HUES6 (cell line): Measurements from ENCODE around the gene ELMO3.
A peak's percentile ranks its signal among the peaks of the same experiment; 100 is the strongest.

Source experiments
- H3K27ac ChIP-seq: 2 replicates; pipeline ENCODE4 v1.7.0; 2013; ENCODE audit warnings: low read depth, mild to moderate bottlenecking, low read length, inconsistent platforms
- H3K27me3 ChIP-seq: 2 replicates; pipeline ENCODE4 v1.6.1; 2013; ENCODE audit warnings: low read length; ENCODE audit not compliant: control insufficient read depth, insufficient read depth
- H3K36me3 ChIP-seq: 2 replicates; pipeline ENCODE4 v1.6.1; 2013; ENCODE audit warnings: low read length; ENCODE audit not compliant: control insufficient read depth, insufficient read depth
- H3K4me1 ChIP-seq: 2 replicates; pipeline ENCODE4 v1.6.1; 2013; ENCODE audit warnings: low read length; ENCODE audit not compliant: control insufficient read depth, insufficient read depth
- H3K4me3 ChIP-seq: 2 replicates; pipeline ENCODE4 v1.5.1; 2013; ENCODE audit warnings: low read depth, low read length
- H3K9ac ChIP-seq: one replicate; pipeline ENCODE4 v1.6.1; 2013; ENCODE audit warnings: mild to moderate bottlenecking, low read length
- H3K9me3 ChIP-seq: 2 replicates; pipeline ENCODE4 v1.6.1; 2013; ENCODE audit warnings: low read depth, low read length; ENCODE audit not compliant: control insufficient read depth, insufficient read depth

The ELMO3 gene

DNA sequence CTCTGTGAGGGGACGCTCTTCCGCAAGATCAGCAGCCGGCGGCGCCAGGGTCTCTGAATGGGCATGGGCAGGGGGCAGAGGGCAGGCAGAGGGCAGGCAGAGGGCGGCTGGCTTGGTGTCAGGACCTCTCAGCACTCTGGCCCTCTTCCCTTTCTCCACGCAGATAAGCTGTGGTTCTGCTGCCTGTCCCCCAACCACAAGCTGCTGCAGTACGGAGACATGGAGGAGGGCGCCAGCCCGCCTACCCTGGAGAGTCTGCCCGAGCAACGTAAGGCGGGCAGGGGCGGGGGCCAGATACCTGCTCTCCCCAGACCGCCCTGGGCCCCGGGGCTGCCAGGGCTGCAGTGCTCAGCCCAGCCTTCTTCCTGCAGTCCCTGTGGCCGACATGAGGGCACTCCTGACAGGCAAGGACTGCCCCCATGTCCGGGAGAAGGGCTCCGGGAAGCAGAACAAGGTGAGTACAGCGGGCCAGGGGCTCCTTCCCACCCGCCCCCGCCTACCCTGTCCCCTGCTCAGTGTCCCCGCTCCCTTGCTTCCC, 4.1 kb downstream of the ELMO3 start:
- peaks cover 32% of the 10 kb centered on the region for H3K36me3 ChIP-seq
- H3K4me3 ChIP-seq: no peak overlapping the region
- H3K27ac ChIP-seq: no peak overlapping the region
- H3K9me3 ChIP-seq: no peaks in the 10 kb centered on the region
- H3K4me1 ChIP-seq: peaks cover 17% of the 10 kb centered on the region
- no peak overlapping the region for H3K9ac ChIP-seq
- no peaks in the 10 kb centered on the region for H3K27me3 ChIP-seq

DNA sequence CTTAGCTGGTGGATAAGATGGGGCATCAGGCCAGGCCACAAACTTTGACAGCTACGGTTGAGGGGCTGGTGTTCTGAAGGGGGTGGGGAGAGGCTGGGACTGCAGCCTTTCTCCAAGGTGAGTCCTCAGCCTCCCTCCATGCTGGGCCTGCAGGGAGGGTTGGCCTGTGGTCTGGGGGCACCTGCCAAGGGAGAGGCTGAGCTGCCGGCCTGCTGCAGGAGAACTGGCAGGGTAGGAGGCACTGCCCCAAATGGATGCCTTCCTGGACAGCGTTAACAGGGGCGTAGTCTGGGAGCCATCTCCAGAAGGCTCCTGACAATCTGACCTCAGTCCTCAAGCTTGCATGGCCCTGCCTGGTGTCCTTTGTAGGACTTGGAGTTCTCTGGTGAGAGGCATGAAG, 5.1 kb downstream of the ELMO3 start:
- Histone ChIP-seq H3K9ac (no peak overlapping the region), H3K36me3 (peaks cover 30% of the 10 kb centered on the region), H3K4me1 (peaks cover 13% of the 10 kb centered on the region), H3K9me3 (no peaks in the 10 kb centered on the region), H3K27ac (no peak overlapping the region), H3K4me3 (no peak overlapping the region), H3K27me3 (no peaks in the 10 kb centered on the region)

DNA sequence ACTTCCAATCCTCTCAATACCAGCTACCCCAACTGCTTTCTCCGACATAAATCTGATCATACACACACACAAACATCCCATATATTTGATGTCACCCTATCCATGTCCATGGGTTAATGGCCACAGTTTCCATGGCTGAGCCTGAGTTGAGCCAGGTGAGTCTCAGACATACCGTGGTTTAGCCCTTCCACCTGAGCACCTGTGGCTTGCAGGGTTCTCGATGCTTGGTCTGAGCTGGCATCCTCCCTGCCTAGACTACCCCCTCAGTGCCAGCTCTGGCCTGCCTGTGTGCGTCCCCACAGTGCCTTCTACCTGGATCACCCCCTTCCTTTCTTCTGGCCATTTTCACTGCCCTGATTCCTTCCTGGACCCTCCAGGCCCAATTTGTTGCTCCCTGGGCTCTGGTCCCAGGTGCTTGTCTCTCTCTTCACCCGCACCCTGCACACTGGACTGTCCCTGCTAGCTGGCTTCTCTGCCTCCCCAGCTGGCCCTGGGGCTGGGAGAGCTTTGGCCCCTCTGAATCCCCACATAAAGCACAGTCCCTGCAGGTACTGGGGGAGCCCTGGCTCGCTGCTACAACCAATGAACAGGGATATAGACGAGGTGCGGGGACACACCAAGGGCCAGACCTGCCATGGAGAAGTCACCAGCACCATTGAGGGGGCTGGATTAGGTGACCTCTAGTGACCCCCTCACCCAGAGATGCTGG, 7.4 kb downstream of the ELMO3 start:
- Histone ChIP-seq H3K4me3 (no peak overlapping the region), H3K36me3 (peaks cover 28% of the 10 kb centered on the region), H3K27ac (no peak overlapping the region), H3K9ac (no peak overlapping the region), H3K27me3 (no peaks in the 10 kb centered on the region), H3K4me1 (peaks cover 13% of the 10 kb centered on the region), H3K9me3 (no peaks in the 10 kb centered on the region)

DNA sequence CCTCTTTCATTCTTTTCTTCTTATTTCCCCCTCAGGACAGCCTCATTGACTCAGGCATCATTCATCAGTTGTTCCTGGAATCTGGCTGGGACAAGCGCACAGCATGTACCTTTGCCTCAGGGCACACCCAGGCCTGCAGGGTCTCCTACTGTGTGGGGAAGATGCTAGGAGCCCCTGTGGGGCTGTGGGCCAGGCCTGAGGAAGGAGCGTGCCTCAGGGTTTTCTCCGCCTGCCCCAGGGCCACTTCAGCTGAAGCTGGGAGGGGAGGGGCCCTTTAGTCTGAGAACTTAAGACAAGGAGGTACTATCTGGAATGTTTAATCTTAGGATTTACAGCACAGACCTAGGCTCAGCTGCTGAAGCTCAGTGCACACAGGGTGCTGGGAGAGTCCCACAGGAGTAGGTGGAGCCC, 7.9 kb downstream of the ELMO3 start:
- Histone ChIP-seq H3K4me1 (peaks cover 13% of the 10 kb centered on the region), H3K36me3 (peaks cover 22% of the 10 kb centered on the region), H3K9ac (peak overlapping the region; percentile 37), H3K9me3 (no peaks in the 10 kb centered on the region), H3K27me3 (no peaks in the 10 kb centered on the region), H3K27ac (no peak overlapping the region), H3K4me3 (no peak overlapping the region)

DNA sequence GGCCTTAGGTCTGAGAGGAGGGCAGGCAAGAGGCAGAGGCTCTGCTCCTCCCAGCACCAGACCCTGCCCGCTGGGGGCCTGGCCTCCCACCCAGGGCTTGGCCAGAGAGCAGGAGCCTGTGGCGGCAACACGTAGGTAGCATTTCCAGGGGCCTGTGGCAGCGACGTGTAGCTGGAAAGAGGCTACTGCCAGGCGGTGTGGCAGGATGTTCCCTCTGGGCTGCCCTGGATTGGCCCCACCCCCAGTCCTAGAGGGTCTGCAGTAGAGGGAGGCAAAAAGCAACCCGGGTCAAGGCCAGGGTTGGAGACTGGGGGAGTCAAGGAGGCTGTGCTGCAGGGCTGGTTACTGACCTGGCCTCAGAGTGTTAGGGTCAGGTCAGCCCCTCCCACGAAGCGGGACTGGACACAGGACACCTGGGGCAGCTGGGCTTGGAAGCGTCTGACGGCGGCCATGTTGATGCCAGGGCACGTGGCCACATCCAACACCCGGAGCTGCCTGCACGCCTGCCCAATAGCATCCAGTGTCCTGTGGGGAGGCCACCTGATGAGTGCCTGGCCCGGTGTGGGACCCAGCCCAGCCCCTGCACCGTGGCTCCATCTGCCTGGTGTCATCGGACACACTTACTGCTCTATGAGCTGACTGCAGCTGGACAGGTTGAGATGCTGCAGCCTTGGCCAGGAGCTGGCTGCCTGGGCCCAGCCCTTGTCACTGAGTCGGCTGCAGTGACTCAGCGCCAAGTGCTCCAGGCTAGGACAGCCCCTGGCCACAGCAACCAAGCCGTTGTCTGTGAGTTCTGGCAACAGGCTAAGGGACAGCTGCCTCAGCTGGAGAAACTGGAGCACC, 8.5 kb downstream of the ELMO3 start:
- Histone ChIP-seq H3K36me3 (peaks cover 16% of the 10 kb centered on the region), H3K27ac (no peak overlapping the region), H3K9me3 (no peaks in the 10 kb centered on the region), H3K4me1 (peaks cover 13% of the 10 kb centered on the region), H3K4me3 (no peak overlapping the region), H3K27me3 (no peaks in the 10 kb centered on the region), H3K9ac (peak overlapping the region; percentile 37)

DNA sequence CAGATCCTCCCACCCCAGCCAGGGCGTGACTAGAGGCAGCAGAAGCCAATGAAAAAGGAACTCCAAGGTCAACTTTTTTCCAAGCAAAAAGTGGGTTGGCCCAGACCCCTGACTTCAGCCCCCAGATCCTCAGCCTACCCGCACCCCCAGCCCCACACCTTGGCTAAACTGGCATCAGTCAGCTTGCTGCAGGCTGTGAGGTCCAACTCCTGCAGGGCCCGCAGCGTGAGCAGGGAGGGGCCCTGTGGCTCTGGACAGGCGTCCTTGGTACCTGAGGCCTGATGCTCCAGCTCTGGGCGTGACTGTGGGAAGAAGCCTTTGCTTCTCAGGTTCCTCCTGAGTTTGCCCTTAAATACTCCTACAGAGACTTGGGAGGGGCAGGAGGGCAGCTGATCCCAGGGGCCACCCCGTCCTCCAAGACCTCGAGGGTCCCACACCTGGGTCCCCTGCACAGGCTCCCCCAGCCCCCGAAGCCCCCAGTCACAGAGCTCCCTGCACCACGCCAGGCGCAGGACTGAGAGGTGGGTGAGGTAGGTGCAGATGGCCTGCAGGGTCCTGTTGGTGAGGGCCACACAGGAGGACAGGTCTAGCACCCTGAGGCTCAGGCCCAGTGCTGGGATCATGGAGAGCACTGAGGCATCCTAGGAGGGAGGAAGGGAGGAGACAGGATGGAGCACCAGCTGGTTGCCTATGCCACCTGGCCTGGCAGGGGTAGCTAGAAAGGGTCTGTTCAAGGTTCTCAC, 9.4 kb downstream of the ELMO3 start:
- H3K4me3 ChIP-seq: no peak overlapping the region
- H3K27me3 ChIP-seq: peaks cover 3% of the 10 kb centered on the region; the same call in 1 of the 2 replicates
- no peak overlapping the region for H3K9ac ChIP-seq
- H3K9me3 ChIP-seq: no peaks in the 10 kb centered on the region
- H3K27ac ChIP-seq: no peak overlapping the region
- peaks cover 13% of the 10 kb centered on the region for H3K4me1 ChIP-seq
- H3K36me3 ChIP-seq: peaks cover 9% of the 10 kb centered on the region

DNA sequence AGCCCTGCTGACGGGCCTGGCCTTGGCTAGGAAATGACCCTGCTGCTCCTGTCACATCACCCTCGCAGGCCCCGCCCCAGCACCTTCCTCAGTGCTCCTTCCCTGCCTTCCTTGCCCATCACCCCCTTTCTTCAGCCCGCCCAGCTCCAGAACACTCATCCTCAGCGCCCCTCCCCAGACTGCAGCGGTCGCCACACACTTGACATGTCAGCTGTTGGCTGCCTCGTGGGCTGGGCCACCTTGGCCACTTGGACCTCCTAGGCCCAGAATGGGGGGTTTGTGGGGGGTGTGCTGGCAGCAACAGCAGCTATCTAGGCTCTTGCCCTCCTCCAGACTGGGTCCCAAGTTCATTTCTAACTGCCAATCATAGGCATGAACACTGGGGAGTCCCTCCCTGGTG, 10.6 kb downstream of the ELMO3 start:
- Histone ChIP-seq H3K4me1 (peaks cover 13% of the 10 kb centered on the region), H3K9ac (no peak overlapping the region), H3K9me3 (no peaks in the 10 kb centered on the region), H3K27me3 (peaks cover 6% of the 10 kb centered on the region; the same call in 1 of the 2 replicates), H3K27ac (no peak overlapping the region), H3K4me3 (no peak overlapping the region), H3K36me3 (no peaks in the 10 kb centered on the region)

DNA sequence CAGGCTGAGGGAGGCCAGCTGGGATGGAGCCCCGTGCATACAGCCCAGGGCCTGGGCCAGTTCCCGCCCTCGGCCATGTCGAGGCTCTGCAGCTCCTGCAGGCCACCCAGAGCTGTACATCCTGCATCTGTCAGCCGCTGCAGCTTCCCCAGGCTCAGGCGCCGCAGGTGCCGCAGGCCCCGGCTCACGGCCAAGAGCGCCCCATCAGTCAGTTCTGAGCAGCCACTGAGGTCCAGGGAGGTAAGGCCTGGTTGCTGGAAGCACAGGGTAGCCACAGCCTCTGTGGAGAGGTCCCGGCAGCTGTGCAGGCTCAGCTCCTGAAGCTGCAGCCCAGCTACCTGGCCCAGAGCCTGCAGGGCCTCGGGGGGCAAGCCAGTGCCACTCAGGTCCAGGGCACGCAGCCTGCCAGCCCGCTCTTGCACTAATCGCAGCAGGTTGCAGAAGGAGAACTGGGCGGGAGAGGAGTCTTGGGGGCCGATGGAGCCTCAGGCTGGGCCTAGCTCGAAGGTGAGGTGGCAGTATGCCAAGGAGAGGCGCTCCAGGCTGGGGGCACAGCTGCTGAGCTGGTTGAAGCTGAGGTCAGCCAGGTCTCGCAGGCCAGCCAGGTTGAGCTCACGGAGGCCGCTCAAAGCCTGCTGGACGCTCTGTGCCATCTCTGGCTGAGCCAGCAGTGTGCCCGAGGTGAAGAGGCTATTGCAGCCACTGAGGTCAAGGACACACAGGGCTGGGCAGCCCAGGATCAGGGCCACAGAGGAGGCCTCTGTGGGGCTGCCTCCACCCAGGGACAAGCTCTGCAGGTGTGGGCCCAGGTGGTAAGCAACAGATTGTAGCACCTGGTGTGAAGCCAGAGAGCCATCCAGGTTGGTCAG, 11.4 kb downstream of the ELMO3 start:
- no peaks in the 10 kb centered on the region for H3K9me3 ChIP-seq
- H3K27me3 ChIP-seq: peaks cover 6% of the 10 kb centered on the region; the same call in 1 of the 2 replicates
- H3K9ac ChIP-seq: no peak overlapping the region
- no peak overlapping the region for H3K27ac ChIP-seq
- H3K4me1 ChIP-seq: peaks cover 13% of the 10 kb centered on the region
- no peak overlapping the region for H3K4me3 ChIP-seq
- H3K36me3 ChIP-seq: no peaks in the 10 kb centered on the region

DNA sequence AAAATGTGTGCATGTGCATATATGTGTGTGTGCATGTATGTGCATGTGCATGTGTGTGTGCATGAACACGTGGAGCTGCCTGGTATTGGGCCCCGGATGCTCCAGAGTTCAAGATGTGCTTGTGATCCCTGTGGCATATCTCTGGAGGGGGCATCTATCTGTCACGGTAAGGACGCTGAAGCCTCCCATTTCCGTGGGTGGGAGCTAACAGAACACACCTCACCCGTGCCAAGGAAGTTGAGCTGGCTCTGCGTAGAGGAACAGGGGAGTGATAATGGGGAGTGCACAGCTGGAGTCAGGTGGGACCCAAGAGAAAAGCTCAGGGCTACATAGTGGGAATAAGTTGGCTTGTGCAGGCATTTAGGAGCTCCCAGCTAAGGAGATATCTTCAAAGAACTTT, 12.7 kb downstream of the ELMO3 start:
- H3K9ac ChIP-seq: no peak overlapping the region
- no peaks in the 10 kb centered on the region for H3K36me3 ChIP-seq
- H3K4me1 ChIP-seq: peaks cover 10% of the 10 kb centered on the region
- H3K4me3 ChIP-seq: no peak overlapping the region
- no peaks in the 10 kb centered on the region for H3K9me3 ChIP-seq
- H3K27ac ChIP-seq: no peak overlapping the region
- peaks cover 14% of the 10 kb centered on the region; the same call in 1 of the 2 replicates for H3K27me3 ChIP-seq

DNA sequence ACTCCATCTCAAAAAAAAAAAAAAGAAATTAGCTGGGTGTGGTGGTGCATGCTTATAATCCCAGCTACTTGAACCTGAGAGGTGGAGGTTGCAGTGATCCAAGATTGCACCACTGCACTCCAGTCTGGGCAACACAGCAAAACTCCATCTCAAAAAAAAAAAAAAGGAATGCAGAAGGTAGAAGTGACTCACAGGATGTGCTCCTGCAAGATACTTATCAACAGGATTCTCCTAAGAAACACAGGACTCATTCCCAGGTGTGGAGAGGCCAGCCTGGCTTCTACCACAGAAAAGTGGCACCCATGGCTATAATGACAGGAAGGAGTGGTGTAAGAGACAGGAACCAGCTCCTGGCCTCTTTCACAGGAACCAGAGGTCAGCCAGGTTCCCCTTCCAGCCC, 13.8 kb downstream of the ELMO3 start:
- Histone ChIP-seq H3K4me3 (no peak overlapping the region), H3K27me3 (peaks cover 17% of the 10 kb centered on the region; the same call in 1 of the 2 replicates), H3K9me3 (no peaks in the 10 kb centered on the region), H3K9ac (no peak overlapping the region), H3K36me3 (no peaks in the 10 kb centered on the region), H3K27ac (no peak overlapping the region), H3K4me1 (no peaks in the 10 kb centered on the region; the same call in 1 of the 2 replicates)
